ENCODE results near the gene AMELX. TPM values are rescaled to one million over a fixed set of nuclear protein-coding genes. Genes with fewer than 3 reads are reported as not detected.

The AMELX gene
- polyA plus RNA-seq, 1 donor from 2014 or later: not detected

DNA sequence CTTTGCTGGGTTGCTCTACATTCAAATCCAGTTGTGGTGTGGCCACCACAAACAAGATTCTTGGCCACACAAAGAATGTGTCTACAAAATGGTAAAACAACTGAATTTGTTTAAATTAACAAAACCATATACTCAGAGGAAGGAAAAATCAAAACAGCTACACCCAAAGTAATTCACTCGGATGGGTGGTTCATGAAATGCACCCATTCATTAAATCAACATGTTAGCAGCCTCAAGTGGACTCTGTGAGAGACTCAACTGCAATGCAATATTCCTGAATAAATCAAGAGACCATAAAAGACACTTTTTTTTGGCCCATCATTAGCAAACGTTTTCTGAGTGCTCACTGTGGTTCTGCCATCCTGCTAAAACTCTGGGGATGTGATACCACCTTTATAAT lies 11.2 kb upstream of the AMELX start:
- H3K9me3 Mint-ChIP-seq: no peaks in the 10 kb centered on the region
- H3K4me3 Mint-ChIP-seq: no peak overlapping the region
- no peaks in the 10 kb centered on the region for H3K27me3 Mint-ChIP-seq
- no peaks in the 10 kb centered on the region for H3K4me1 Mint-ChIP-seq
- peaks cover 4% of the 10 kb centered on the region for H3K36me3 Mint-ChIP-seq
- no peak overlapping the region for H3K27ac Mint-ChIP-seq

DNA sequence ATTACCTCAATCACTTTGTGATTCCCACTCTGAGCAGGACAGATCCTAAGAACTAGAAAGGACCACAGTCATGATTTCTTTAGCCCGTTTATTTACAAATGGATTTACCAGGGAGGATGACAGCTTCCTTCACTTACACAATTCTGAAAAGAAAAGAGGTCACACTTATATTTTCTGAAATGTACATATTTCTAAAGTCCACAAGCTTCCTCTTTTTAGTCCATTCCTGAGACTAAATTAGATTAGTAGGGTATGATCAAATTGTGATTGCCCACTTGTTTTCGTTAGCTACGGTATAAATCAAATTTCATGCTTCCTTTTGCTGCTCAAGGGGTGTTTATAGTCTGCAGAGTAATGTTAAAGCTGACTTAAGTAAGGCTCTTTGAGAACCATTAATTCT lies 7.6 kb upstream of the AMELX start:
- peaks cover 2% of the 10 kb centered on the region for H3K27me3 Mint-ChIP-seq
- H3K4me3 Mint-ChIP-seq: no peak overlapping the region
- no peaks in the 10 kb centered on the region for H3K4me1 Mint-ChIP-seq
- H3K27ac Mint-ChIP-seq: no peak overlapping the region
- no peaks in the 10 kb centered on the region for H3K9me3 Mint-ChIP-seq
- no peaks in the 10 kb centered on the region for H3K36me3 Mint-ChIP-seq

DNA sequence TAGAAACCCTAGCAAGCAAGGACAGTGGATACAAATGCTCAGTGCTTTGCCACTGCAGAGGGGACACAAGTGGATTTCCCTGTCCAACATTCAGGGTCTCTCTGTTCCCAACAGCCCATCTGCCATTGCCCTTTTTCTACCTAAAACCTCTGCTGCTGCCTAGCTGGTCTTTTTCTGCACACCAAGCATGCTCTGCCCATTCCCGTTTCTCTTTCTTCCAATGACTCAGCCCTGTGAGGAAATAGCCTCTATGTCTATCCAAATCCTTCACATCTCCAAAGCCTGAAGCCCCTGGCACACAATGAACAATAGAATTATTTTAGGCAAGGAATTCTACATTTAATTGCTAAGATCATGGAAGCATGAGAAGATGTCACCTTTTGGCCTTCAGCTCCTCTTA lies 5.7 kb upstream of the AMELX start:
- Mint-ChIP-seq H3K36me3 (no peaks in the 10 kb centered on the region), H3K27ac (no peak overlapping the region)

DNA sequence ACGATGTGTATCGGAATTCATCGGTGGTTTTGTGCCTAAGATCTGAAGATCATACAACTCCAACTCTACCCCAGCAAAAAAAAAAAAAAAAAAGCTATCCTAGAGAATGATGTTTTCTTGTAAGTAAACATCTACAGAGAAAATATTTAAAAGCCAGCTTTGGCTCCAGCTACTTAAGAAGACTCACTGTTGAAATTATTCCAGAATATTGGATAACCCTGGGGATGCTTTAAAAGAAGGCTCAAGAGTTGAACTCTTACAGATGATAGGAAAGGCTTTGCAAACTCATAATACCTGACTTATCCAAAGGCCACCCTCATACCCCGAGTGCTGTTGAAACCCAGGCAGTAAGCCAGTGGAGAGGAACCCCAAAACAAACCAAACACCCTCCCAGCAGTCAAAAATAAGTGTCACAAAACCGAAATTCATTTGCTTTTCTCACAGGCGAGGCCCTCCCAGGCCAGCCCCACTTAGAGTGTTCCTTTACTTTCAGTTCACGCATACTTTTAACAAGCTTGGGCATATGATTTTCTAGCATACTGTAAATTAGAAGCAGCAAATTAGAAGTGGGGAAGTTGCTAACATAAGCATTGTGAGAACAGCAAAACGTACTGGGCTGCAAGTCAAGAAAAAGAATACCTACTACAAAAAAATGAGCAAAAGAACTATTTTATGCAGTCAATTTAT lies 2.7 kb upstream of the AMELX start:
- H3K4me3 Mint-ChIP-seq: no peak overlapping the region
- H3K27ac Mint-ChIP-seq: peak overlapping the region in 1 of 3 donors; percentile 38
- no peaks in the 10 kb centered on the region for H3K4me1 Mint-ChIP-seq
- H3K27me3 Mint-ChIP-seq: peaks cover 2% of the 10 kb centered on the region
- no peaks in the 10 kb centered on the region for H3K9me3 Mint-ChIP-seq
- peaks cover under 1% of the 10 kb centered on the region for H3K36me3 Mint-ChIP-seq

More for the DNA sequence above, 5.7 kb upstream of the AMELX start:
- Mint-ChIP-seq H3K27me3 (peaks cover 2% of the 10 kb centered on the region), H3K9me3 (no peaks in the 10 kb centered on the region), H3K4me3 (no peak overlapping the region), H3K4me1 (no peaks in the 10 kb centered on the region)

DNA sequence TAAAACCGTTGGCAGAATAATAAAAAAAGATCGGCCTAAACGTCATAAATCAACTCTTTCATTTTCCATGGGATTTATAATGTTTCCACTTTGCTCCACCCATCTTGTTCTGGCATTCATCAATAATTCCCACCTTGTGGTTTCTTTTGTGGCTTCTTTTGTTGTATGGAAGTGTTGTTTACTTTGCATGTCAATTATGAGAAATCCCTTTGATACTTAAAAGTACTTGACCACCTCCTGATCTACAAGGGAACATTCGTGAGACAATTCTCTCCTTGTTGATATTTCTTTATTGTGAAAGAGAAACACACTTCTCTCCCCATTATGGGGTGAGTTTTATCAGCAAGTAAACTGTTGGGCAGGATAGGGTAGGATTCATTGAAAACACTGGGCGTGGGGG lies 2.8 kb downstream of the AMELX start:
- Mint-ChIP-seq H3K9me3 (no peaks in the 10 kb centered on the region), H3K36me3 (peaks cover 2% of the 10 kb centered on the region), H3K27me3 (peaks cover 3% of the 10 kb centered on the region), H3K4me1 (no peaks in the 10 kb centered on the region), H3K27ac (no peak overlapping the region), H3K4me3 (no peak overlapping the region)

DNA sequence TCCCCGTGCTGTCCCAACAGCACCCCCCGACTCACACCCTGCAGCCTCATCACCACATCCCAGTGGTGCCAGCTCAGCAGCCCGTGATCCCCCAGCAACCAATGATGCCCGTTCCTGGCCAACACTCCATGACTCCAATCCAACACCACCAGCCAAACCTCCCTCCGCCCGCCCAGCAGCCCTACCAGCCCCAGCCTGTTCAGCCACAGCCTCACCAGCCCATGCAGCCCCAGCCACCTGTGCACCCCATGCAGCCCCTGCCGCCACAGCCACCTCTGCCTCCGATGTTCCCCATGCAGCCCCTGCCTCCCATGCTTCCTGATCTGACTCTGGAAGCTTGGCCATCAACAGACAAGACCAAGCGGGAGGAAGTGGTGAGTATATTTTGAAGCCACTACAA lies 5.4 kb downstream of the AMELX start:
- Mint-ChIP-seq H3K4me3 (peak overlapping the region in 1 of 4 donors; percentile 63), H3K36me3 (peaks cover 5% of the 10 kb centered on the region), H3K9me3 (no peaks in the 10 kb centered on the region), H3K27ac (peak overlapping the region in 1 of 3 donors; percentile 46), H3K4me1 (no peaks in the 10 kb centered on the region), H3K27me3 (peaks cover 3% of the 10 kb centered on the region)

DNA sequence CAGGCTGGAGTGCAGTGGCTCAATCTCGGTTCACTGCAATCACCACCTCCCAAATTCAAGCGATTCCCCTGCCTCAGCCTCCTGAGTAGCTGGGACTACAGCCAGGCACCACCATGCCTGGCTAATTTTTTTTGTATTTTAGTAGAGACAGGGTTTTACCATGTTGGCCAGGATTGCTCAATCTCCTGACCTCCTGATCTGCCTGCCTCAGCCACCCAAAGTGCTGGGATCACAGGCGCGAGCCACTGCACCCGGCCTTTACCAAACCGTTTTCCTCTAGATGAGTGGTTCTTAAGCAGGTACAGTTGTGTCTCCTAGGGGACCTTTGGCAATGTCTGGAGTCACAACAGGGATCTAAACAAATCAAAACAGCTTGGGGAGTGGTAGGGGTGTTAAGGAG lies 11.6 kb downstream of the AMELX start:
- Mint-ChIP-seq H3K9me3 (peaks cover 0 to 1% (median 0%) of the 10 kb centered on the region in 3 donors), H3K4me1 (no peaks in the 10 kb centered on the region), H3K4me3 (no peak overlapping the region)

DNA sequence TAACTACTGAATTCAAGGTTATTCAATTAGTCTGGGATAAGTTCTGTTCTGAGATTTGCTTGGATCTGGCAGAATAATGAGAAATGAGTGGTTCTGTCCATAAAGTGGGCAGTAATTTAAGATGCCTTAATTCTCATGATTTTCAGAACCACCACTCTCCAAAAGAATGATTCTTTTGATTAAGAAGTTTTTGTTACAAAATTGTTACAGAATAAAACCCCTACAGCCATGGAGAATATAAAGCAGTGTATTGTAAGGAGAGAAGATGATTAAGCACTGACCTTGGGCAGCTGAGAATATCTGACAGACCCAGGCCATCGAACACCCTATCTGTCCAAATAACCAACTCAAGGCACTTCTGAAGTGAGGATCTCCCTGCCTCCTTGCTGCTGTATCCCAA lies 12.4 kb downstream of the AMELX start:
- Mint-ChIP-seq H3K9me3 (peaks cover 0 to 3% (median 0%) of the 10 kb centered on the region in 3 donors), H3K27me3 (peaks cover 2% of the 10 kb centered on the region), H3K36me3 (peaks cover 4% of the 10 kb centered on the region), H3K4me1 (no peaks in the 10 kb centered on the region), H3K27ac (peak overlapping the region in 1 of 3 donors; percentile 1), H3K4me3 (no peak overlapping the region)

More for the DNA sequence above, 11.6 kb downstream of the AMELX start:
- no peak overlapping the region for H3K27ac Mint-ChIP-seq
- H3K27me3 Mint-ChIP-seq: peaks cover 3% of the 10 kb centered on the region
- H3K36me3 Mint-ChIP-seq: peaks cover 4% of the 10 kb centered on the region

DNA sequence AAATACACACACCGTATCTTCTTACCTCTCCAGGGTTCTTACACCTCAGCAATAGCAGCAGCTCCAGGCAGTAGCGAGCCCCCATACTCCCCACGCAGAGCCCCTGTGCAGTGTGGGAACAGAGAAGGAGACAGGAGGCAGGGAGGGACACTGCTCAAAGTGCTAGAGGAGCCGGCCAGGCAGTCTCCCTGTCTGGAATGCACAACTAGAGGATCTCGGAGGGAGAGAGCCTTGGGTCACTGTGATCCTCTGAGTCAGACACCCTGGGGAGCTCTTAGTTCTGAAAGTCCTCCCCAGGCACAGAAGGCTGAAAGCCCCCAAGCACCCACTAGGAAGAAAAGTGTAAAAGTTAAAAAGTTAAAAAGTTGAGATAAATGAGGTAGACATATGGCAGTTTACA lies 16.0 kb downstream of the AMELX start:
- H3K4me3 Mint-ChIP-seq: no peak overlapping the region

DNA sequence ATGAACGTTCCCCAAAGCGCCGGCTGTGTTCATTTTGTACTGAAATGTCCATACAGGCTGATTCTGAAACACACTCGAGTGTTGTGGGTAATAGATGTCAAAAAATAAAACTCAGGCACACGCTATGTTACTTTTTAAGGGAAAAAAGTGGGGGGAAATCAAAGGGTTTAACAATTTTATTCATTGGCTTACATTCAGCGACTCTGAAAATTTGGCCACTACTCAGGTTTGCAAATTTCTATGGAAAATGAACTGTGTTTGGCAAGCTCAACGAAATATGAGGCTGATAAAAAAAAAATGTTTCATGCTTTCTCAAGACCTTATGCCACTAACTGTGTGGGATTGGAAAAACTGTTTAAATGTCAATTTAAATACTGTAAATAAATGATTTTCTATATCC lies 18.5 kb downstream of the AMELX start:
- Mint-ChIP-seq H3K27me3 (peaks cover 2% of the 10 kb centered on the region), H3K27ac (no peak overlapping the region), H3K4me1 (peaks cover 0 to 3% (median 1%) of the 10 kb centered on the region in 3 donors), H3K4me3 (no peak overlapping the region), H3K36me3 (peaks cover 1% of the 10 kb centered on the region), H3K9me3 (peaks cover 0 to 5% (median 0%) of the 10 kb centered on the region in 3 donors)

More for the DNA sequence above, 16.0 kb downstream of the AMELX start:
- peaks cover 0 to 6% (median 0%) of the 10 kb centered on the region in 3 donors for H3K9me3 Mint-ChIP-seq
- peaks cover 2% of the 10 kb centered on the region for H3K27me3 Mint-ChIP-seq
- H3K27ac Mint-ChIP-seq: no peak overlapping the region
- H3K4me1 Mint-ChIP-seq: peaks cover 0 to 1% (median 0%) of the 10 kb centered on the region in 3 donors
- peaks cover 1% of the 10 kb centered on the region for H3K36me3 Mint-ChIP-seq

DNA sequence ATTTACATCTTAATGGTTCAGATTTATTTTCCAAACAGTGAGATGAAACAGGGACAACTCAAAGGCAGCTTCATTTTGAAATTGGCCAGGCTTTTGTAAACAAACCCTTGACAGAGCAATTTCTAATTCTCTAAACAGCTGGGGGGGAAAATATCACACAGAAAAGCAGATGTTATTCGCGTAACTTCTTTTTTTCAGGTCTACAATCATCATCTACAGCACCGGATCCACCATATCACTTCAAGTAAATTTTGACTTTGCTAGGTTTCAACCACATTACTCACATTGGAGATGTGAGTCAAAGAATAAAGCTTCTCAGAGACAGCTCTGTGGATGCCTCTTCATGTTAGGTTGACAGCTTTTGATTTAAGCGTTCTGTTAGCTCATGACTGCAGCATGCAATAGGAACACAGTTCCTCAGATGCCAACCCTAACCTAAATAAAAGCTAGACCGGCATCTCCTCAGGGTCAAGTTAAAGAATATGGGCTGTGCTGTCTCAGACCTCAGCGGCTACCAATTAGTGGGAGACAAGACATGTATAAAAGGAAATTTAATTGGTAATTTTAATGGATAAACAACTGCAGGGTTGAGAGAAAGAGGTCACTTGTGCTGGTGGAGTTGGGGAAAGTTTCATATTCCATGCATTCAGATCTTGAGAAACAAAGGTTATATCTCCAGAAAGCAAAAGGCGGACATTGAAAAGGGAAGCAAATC lies 26.8 kb downstream of the AMELX start:
- no peak overlapping the region for H3K27ac Mint-ChIP-seq
- H3K36me3 Mint-ChIP-seq: no peaks in the 10 kb centered on the region
- peaks cover 0 to 6% (median 5%) of the 10 kb centered on the region in 3 donors for H3K9me3 Mint-ChIP-seq
- peaks cover 2% of the 10 kb centered on the region for H3K27me3 Mint-ChIP-seq
- no peak overlapping the region for H3K4me3 Mint-ChIP-seq
- peaks cover 0 to 3% (median 0%) of the 10 kb centered on the region in 3 donors for H3K4me1 Mint-ChIP-seq

DNA sequence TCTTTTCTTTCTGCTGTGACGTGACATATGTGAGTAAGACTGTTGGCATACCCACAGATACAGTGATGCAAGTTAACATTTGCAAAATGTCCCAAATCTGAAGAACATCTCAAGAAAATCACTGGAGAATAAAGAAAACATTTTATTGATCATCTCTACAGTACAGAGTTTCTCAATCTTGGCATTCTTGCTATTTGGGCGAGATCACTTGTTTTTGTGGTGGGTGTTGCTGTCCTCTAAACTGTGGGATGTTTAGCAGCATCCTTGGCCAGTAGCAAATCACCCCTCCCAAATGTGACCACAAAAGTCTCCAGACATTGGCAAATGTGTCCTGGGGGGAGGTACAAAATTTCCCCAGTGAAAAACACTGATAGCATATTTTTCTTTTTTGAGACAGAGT lies 28.8 kb downstream of the AMELX start:
- Mint-ChIP-seq H3K9me3 (peaks cover 2 to 6% (median 5%) of the 10 kb centered on the region in 3 donors), H3K27ac (no peak overlapping the region), H3K27me3 (peaks cover 2% of the 10 kb centered on the region)

DNA sequence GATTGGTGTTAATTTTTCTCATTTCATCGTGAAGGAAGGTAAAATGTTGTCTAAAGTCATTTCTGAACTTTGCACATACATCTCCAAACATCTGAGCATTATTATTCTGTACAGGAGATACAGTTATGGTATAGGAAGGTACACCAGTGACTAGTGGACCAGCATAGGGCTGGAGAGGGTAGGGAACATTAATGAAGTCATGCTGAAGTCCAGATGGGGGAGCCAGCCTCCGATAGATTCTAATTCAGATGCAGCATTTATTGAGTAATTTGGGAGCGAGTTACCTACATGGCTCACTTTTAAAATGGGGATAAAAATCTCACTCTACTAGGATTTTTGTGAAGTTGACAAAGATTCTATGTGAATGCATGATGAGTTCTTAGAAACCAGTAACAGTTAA lies 34.9 kb downstream of the AMELX start:
- Mint-ChIP-seq H3K27me3 (no peaks in the 10 kb centered on the region), H3K4me3 (peak overlapping the region in 1 of 4 donors; percentile 5), H3K36me3 (no peaks in the 10 kb centered on the region), H3K9me3 (peaks cover 4 to 8% (median 5%) of the 10 kb centered on the region in 3 donors), H3K4me1 (peaks cover 0 to 2% (median 2%) of the 10 kb centered on the region in 3 donors), H3K27ac (no peak overlapping the region)

More for the DNA sequence above, 28.8 kb downstream of the AMELX start:
- H3K4me1 Mint-ChIP-seq: no peaks in the 10 kb centered on the region
- H3K36me3 Mint-ChIP-seq: no peaks in the 10 kb centered on the region
- H3K4me3 Mint-ChIP-seq: no peak overlapping the region

DNA sequence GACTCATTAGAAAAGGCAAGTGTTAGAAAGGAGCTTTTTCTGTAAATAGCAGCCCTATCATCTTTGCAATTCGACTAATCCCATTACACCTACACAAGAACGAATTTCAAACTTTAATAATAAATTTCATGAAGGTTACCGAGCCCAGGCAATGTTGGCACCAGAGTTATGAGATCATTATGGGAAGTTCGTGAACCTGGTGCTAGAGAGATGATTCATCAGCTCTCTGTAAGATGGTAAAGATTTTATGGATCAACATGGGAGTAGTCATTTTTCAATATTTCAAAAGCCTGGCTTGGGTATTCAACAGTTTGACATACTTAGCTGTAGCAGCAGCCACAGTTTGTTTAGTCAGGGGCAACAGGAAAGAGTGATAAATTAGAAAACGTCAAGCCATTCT lies 35.8 kb downstream of the AMELX start:
- H3K4me3 Mint-ChIP-seq: no peak overlapping the region
- no peak overlapping the region for H3K27ac Mint-ChIP-seq
- no peaks in the 10 kb centered on the region for H3K36me3 Mint-ChIP-seq
- peaks cover 2 to 4% (median 4%) of the 10 kb centered on the region in 3 donors for H3K9me3 Mint-ChIP-seq
- peaks cover 0 to 2% (median 2%) of the 10 kb centered on the region in 3 donors for H3K4me1 Mint-ChIP-seq
- H3K27me3 Mint-ChIP-seq: no peaks in the 10 kb centered on the region

DNA sequence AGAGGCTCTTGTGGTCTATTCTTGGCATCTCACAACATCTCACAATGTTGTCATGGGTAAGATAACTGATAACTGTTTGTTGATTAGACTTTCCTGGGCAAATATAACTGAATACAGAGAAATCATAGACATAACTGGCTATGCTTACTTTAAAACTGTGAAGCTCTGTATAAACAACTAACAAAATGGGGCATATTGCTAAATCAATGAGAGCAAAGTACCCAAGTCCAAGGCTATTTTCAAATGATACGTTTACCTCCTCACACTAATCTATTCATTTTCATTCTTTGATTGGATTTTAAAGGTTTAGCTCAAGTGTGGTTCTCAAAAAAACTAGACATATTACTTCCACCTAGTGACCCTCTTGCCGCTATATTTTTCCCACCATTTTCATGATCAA lies 38.6 kb downstream of the AMELX start:
- Mint-ChIP-seq H3K9me3 (peaks cover 0 to 5% (median 2%) of the 10 kb centered on the region in 3 donors), H3K36me3 (no peaks in the 10 kb centered on the region), H3K4me1 (peaks cover 2 to 5% (median 4%) of the 10 kb centered on the region in 3 donors), H3K27ac (peak overlapping the region in 1 of 3 donors; percentile 70), H3K4me3 (no peak overlapping the region), H3K27me3 (no peaks in the 10 kb centered on the region)
